GM18951 (cell line): ENCODE results near the gene CCDC81.
"Not testable (repeated sequence)": the region's sequence is repeated elsewhere in the genome, so short reads cannot be mapped to it uniquely, and the experiment has no call there.

ENCODE experiments used
- POLR2A ChIP-seq: IDR thresholded peaks from 4 replicates; pipeline ENCODE4 v1.6.1; 2011; ENCODE audit warnings: mild to moderate bottlenecking; ENCODE audit not compliant: insufficient read length, insufficient read depth; ENCODE audit errors: extremely low read depth
- in situ Hi-C: fragments of 300-500 bp; cut with MboI; formaldehyde crosslinking; loops from one replicate; pipeline ENCODE4 v1.12.0; 2022; ENCODE audit warnings: low sequenced_read_pairs, mixed read lengths, inconsistent platforms; ENCODE audit not compliant: unreplicated experiment

The CCDC81 gene

DNA sequence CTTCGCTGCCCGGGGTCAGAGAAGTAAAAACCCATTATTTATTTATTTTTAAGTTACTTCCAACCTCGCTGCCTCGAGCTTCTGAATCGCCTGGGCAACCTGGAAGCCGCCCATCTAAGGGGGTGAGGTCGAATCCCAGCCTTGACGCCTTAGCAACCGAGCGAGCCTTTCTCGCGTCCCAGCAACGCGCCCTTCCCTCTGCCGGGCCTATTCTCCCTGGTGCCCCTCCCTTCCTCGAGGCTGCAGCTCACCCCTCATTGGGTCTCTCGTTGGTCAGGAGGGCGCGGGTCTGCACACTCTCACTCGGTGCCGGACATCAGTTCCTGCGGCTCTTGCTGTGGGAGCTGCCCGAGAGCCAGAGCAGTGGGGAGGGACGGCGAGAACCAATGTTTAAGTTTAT, at the start of gene CCDC81:
CCDC81 (plus strand) TSS at position 302 of the 400 bp plus-strand sequence. CDS start 277 bp downstream, outside the sequence.
- in situ Hi-C loops: no loop called here
- no peak for TF ChIP-seq POLR2A

DNA sequence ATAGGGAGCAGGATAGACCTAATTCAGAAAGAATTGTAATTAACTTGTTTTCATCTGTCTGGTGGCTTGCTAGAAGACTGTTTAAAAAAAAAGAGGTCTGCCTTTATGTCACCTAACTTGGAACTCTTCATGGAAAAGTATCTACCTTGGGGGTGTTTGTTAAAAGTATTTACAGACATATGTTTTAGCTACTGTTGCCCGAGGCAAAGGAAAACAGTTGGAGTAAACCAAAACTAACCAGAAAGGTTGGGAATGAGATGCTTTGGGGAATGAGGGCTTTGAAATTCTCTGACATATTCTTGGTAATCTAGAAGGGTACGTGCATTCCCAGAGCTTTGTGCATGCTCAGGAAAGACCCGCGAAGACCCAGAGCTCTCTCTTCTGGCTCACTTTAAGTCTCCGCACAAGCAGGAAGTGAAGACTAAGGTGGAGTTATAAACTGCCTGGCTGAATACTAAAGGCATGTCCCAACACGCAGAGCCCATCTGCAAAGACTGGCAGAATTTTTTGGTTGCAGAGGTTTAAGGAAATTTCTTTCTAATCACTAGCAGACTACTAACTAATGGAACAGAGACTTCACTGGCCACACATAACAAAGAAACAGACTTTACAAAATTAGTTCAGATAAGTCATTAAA, 39.4 kb upstream of the CCDC81 start:
- in situ Hi-C loops: no loop called here
- TF ChIP-seq POLR2A: no peak

DNA sequence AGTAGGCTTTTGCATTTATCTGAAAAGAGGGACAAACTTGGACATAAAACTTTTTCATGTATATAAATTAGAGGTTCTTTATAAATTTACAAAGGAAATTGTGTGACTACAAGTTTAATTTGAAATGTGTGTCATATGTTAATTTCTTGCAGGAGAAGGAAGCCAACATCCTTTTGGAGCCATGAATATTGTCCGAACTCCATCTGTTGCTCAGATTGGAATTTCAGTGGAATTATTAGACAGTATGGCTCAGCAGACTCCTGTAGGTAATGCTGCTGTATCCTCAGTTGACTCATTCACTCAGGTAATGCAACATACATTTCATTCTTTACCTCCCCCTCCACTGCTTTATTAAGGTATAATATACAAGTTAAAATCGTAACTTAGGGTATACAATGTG, 37.5 kb upstream of the CCDC81 start:
- in situ Hi-C loops: no loop called here
- no peak for TF ChIP-seq POLR2A

DNA sequence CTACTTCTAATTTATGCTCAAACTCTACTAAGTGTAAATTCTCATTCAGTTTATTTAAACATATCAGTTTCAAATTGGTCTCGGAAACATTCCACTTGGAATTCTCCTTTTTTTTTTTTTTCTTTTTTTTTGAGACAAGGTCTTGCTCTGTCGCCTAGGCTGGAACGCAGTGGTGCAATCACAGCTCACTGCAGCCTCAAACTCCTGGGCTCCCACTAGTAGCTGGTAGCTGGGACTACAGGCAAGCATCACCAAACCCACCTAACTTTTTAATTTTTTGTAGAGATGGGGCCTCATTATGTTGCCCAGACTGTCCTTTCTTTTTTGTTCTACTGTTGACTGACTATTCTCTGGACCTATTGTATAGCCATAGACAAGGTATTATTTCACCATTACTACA, 33.3 kb upstream of the CCDC81 start:
- no peak for TF ChIP-seq POLR2A
- in situ Hi-C loops: no loop called here

DNA sequence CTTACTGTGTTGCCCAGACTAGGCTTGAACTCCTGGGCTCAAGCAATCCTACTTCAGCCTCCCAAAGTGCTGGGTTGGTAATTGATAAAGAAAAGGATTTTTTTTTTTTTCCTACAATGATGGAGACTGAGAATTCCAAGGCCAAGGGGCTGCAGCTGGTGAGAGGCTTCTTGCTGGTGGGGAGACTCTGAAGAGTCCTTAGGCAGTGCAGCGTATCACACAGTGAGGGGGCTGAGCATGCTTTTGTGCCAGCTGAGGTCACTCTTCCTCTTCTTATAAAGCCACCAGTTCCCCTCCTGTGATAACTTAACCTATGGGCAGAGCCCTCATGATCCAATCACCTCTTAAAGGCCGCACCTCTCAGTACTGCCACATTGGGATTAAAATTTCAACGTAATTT, 28.2 kb upstream of the CCDC81 start:
- TF ChIP-seq POLR2A: no peak
- in situ Hi-C loops: no loop called here

DNA sequence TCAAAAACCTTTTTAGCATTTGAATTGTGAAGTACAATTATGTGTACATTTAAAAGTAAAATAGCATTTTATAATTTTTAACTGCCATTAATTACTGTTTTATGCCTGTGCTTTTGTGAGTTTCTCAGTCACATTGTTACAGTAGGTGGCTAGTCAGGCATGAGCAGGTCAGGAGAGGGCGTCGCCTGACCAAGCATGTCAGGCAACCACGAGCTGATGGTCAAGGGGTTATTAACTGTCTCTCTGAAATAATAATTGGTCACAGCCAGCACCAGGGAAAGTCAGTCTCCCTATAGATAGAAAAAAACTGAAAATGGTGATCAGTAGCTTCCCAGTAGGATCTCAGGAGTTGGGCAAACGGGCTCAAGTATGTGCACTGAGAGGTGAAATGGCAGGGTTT, 19.4 kb upstream of the CCDC81 start:
- no peak for TF ChIP-seq POLR2A
- in situ Hi-C loops: no loop called here

DNA sequence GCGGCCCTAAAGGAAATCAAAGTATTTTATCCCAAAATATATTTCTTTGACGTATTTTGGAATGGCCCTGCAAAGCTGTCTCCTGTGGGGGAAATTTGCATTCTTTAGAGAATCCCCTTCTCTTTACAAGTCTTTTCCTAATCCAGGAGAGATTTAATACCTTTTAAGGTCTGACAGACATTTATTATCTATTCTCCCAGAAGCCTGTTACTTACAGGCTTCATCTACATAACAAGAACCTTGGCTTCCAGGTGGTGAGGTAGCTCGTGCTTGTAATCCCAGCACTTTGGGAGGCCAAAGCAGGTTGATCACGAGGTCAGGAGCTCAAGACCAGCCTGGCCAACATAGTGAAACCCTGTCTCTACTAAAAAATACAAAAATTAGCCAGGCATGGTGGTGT, 17.3 kb upstream of the CCDC81 start:
- in situ Hi-C loops: not testable (repeated sequence)

DNA sequence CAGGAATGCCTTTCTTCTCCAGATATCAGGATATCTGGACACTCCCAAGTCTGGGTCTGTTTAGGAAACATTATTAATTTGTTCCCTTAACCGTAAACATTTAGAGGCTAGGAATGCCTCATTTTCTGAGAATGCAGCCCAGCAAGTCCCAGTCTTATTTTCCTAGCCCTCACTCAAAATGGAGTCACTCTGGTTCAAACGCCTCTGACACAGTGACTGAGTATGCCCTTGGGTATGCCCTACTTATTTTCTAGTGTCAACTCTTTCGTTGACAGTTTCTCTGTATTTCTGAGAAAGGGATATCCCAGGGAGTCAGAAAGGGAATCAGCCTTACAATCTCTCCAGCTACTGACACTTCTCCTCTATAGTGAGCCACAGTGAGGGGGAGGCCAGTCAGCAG, 16.0 kb upstream of the CCDC81 start:
- in situ Hi-C loops: no loop called here
- no peak for TF ChIP-seq POLR2A

DNA sequence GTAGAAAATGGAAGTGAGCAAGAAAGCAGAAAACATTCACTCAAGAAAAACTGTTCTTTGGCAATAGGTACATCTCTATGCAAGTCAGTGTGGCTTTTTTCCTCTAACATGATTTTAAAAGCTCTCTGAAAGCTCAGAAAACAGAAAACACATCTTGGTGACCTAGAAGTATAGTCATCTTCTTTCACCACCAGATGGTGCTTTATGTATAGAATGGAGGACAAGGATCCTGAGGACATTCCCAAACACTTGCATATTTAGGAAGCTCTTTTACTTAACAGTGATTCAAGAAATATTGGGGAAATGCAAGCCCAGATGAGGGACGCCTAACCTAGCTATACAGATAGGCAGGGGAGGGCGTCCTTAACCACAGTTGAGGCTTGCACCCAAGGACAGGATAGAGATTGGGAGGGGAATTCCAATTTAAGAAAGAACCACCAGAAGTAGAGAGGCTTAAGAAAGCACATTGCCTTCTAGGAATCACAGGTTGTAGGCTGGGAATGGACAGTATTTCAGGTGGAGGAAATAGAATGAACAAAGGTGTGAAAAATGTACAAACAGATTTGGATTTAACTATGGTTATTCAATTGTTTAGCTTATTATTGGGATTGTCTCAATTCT, 13.8 kb upstream of the CCDC81 start:
- in situ Hi-C loops: no loop called here

DNA sequence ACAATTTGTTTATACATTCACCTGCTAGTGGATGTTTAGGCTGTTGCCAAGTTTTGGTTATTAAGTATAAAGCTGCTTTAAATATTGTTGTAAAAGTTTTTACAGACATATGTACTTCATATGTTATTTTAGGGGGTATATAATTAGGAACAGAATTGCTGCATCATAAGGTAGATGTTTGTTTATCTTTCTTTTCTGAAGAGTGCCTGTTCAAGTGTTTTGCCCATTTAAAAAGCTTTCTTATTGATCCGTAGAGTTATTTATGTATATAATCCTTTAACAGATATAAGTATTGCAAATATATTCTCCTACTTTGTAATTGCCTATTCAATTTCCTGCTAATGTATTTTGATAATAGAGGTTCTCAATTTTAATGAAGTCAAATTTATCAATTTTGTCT, 11.3 kb upstream of the CCDC81 start:
- in situ Hi-C loops: no loop called here
- no peak for TF ChIP-seq POLR2A

More for the DNA sequence above, 13.8 kb upstream of the CCDC81 start:
- no peak for TF ChIP-seq POLR2A

DNA sequence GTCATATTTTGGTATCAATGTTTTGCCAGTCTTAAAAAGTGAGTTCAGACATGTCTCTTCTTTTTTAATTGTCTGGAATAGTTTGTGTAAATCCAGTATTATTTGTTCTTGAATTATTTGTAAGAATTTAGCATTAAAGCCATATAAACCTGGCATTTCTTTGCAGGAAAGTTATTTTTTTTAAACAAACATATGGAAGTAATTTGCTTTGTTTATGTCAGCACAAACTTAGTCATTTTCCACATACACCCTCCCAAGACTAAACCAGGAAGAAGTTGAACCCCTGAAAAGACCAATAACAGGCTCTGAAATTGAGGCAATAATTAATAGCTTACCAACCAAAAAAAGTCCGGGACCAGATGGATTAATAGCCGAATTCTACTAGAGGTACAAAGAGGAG, 9.1 kb upstream of the CCDC81 start:
- in situ Hi-C loops: no loop called here
- no peak for TF ChIP-seq POLR2A

DNA sequence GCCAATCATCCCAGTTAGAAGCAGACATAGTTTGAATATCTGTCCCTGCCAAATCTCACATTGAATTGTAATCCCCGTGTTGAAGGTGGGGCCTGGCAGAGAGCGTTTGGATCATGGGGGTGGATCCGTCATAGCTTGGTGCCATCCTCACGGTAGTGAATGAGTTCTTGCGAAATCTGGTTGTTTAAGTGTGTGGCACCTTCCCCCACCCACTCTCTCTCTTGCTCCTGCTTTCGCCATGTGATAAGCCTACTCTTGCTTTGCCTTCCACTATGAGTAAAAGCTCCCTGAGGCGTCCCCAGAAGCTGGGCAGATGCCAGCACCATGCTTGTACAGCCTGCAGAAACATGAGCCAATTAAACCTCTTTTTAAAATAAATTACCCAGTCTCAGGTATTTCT, 5.0 kb upstream of the CCDC81 start:
- in situ Hi-C loops: no loop called here
- no peak for TF ChIP-seq POLR2A

DNA sequence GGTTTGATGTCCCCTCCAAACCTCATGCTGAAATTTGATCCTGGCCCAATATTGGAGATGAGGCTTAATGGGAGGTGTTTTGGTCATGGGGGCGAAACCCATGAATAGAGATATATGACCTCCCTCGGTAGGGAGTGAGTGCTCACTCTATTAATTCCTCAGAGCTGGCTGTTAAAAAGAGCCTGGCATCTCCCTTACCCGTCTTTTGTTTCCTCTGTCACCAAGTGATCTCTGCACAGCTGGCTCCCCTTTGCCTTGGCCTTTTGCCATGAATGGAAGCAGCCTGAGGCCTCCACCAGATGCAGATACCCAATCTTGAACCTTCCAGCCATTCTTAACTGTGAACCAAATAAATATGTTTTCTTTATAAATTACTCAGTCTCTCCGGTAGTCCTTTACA, 4.5 kb upstream of the CCDC81 start:
- no peak for TF ChIP-seq POLR2A
- in situ Hi-C loops: no loop called here

DNA sequence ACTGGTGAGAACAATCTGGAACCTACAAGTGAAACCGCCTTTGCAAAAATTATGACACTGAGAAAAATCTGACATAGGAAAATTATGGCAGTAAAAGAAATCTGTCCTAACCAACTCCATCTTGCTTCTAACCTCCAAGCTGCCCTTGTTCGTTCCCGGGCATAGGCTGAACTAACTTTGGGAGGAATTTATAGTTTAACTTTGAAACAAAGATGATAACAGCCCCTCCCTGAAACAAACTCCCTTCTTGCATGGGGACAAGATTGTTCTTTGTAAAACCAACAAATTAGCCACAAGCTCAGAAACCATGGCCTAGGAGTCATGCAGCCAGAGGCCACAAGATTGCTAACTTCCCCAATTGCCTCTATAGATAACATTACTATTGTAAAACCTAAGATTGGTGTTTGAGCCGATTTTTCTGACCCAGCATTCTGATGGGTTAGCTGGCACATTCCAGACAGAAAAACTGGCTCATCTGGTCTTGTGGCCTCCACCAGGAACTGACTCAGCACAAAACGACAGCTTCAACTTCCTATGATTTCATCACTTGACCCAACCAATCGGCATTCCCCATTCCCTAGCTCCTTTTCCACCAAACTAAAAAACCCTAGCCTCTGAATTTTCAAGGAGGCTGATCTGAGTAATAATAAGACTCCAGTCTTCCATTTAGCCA, 3.6 kb upstream of the CCDC81 start:
- in situ Hi-C loops: no loop called here
- no peak for TF ChIP-seq POLR2A
